ENCODE results near the gene ZBTB24.

DNA sequence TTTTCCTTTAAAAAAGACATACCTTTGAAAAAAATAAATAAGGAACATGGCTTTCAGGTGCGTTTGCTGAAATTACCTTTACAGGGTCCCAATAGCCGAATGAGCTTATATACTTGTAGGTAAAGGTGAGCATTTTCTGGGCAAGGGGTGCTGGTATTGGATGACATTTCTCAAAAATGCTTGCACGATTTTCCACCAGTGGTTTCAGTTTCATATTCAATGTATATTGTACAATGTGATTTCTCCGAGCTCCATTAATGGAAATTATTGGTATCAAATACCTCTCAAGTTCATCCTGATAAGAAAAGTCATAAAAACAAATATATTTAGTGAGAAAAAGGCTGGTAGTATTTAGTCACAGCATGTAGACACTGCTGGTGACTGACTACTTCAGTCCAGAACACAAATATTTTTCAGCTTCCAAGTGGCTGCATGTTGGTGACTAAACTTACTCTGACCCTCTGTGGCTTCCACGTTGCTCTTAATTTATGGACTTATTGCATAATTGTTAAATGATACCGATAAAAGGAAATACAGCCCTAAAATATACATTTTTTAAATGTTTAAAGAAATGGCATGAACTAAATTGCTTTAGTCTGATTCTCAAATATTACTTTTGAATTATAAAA, 32.9 kb upstream of the ZBTB24 start:
- TF ChIP-seq, protein P1, sequence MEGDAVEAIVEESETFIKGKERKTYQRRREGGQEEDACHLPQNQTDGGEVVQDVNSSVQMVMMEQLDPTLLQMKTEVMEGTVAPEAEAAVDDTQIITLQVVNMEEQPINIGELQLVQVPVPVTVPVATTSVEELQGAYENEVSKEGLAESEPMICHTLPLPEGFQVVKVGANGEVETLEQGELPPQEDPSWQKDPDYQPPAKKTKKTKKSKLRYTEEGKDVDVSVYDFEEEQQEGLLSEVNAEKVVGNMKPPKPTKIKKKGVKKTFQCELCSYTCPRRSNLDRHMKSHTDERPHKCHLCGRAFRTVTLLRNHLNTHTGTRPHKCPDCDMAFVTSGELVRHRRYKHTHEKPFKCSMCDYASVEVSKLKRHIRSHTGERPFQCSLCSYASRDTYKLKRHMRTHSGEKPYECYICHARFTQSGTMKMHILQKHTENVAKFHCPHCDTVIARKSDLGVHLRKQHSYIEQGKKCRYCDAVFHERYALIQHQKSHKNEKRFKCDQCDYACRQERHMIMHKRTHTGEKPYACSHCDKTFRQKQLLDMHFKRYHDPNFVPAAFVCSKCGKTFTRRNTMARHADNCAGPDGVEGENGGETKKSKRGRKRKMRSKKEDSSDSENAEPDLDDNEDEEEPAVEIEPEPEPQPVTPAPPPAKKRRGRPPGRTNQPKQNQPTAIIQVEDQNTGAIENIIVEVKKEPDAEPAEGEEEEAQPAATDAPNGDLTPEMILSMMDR (IDR thresholded peaks at IDR 0.05) = no peak
- TF ChIP-seq POLR2AphosphoS5 (IDR thresholded peaks at IDR 0.05; ENCODE audit: low read depth, low read length) = no peak
- no peak for TF ChIP-seq SIN3A (IDR thresholded peaks at IDR 0.05; ENCODE audit: borderline replicate concordance, insufficient read depth, low read depth, low read length)
- TF ChIP-seq, protein P2, sequence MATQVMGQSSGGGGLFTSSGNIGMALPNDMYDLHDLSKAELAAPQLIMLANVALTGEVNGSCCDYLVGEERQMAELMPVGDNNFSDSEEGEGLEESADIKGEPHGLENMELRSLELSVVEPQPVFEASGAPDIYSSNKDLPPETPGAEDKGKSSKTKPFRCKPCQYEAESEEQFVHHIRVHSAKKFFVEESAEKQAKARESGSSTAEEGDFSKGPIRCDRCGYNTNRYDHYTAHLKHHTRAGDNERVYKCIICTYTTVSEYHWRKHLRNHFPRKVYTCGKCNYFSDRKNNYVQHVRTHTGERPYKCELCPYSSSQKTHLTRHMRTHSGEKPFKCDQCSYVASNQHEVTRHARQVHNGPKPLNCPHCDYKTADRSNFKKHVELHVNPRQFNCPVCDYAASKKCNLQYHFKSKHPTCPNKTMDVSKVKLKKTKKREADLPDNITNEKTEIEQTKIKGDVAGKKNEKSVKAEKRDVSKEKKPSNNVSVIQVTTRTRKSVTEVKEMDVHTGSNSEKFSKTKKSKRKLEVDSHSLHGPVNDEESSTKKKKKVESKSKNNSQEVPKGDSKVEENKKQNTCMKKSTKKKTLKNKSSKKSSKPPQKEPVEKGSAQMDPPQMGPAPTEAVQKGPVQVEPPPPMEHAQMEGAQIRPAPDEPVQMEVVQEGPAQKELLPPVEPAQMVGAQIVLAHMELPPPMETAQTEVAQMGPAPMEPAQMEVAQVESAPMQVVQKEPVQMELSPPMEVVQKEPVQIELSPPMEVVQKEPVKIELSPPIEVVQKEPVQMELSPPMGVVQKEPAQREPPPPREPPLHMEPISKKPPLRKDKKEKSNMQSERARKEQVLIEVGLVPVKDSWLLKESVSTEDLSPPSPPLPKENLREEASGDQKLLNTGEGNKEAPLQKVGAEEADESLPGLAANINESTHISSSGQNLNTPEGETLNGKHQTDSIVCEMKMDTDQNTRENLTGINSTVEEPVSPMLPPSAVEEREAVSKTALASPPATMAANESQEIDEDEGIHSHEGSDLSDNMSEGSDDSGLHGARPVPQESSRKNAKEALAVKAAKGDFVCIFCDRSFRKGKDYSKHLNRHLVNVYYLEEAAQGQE (IDR thresholded peaks at IDR 0.05; ENCODE audit: insufficient read depth in 1 of 2, low read depth in 2 of 2, low read length in 1 of 2) = no peak
- no peak for TF ChIP-seq TCF7L2 (IDR thresholded peaks at IDR 0.05; ENCODE audit: low read depth, low read length)

All from Panc1 (cell line).